ENCODE data around the gene JAG2. TPM values are rescaled to one million over a fixed set of nuclear protein-coding genes. Genes with fewer than 3 reads are reported as not detected.

Gene JAG2
- total and polyA plus RNA-seq, 2 of the 4 experiments (the other 2 are of a cell fraction): 0.18 to 0.58 TPM

GRCh38 chr14:105162669-105162979 is 6.0 kb downstream of the JAG2 start:
- Histone ChIP-seq H2BK5ac (ENCODE audit: low read depth, low read length, poor library complexity, severe bottlenecking) (no peak overlapping the region), H2BK20ac (ENCODE audit: low read depth, low read length) (no peak overlapping the region), H3K9me1 (ENCODE audit: insufficient read depth, low read length) (no peaks in the 10 kb centered on the region), H3K23ac (ENCODE audit: low read depth, low read length) (no peak overlapping the region), H3K27me3 (ENCODE audit: control insufficient read depth, insufficient read depth, low read length) (peaks cover 17% of the 10 kb centered on the region), H2AFZ (replicated peaks; ENCODE audit: low read length, poor library complexity) (peak overlapping the region; percentile 61), H3K4ac (ENCODE audit: low read depth, low read length) (no peak overlapping the region), H4K20me1 (ENCODE audit: insufficient read depth, low read length) (no peaks in the 10 kb centered on the region), H2BK120ac (ENCODE audit: low read depth, low read length) (no peak overlapping the region), H2AK5ac (ENCODE audit: low read depth, low read length) (no peak overlapping the region), H3K27ac (ENCODE audit: insufficient read depth, low read length) (no peak overlapping the region), H4K91ac (ENCODE audit: insufficient read depth, low read depth, low read length) (no peak overlapping the region), H3K4me2 (ENCODE audit: low read depth, low read length) (no peak overlapping the region), H2BK15ac (ENCODE audit: low read depth, low read length) (no peak overlapping the region), H3K14ac (replicated peaks; ENCODE audit: low read depth, low read length) (no peak overlapping the region), H3K4me1 (ENCODE audit: control insufficient read depth, insufficient read depth, low read length) (peaks cover under 1% of the 10 kb centered on the region; the same call in 1 of the 2 replicates), H4K8ac (ENCODE audit: low read depth in 2 of 2, low read length in 2 of 2) (no peak overlapping the region), H4K5ac (ENCODE audit: low read depth, low read length) (no peak overlapping the region), H3K4me3 (ENCODE audit: insufficient read depth, low read depth, low read length) (no peak overlapping the region), H3K9ac (ENCODE audit: low read depth, low read length) (no peak overlapping the region), H3K79me1 (ENCODE audit: low read depth in 1 of 2, low read length in 2 of 2) (no peaks in the 10 kb centered on the region), H3K18ac (ENCODE audit: low read depth, low read length) (no peak overlapping the region), H3K36me3 (ENCODE audit: control insufficient read depth, insufficient read depth, low read length) (no peaks in the 10 kb centered on the region), H2AK9ac (replicated peaks; ENCODE audit: low read depth, low read length, poor library complexity) (no peak overlapping the region), H3K56ac (ENCODE audit: extremely low read depth, insufficient read depth, low read length) (no peak overlapping the region), H3K9me3 (ENCODE audit: control insufficient read depth, insufficient read depth, low read length) (no peaks in the 10 kb centered on the region)
- CTCF ChIA-PET: no interaction called here
- DNase-seq (no peak), ATAC-seq (ENCODE audit: low read depth) (no peak)
- TF ChIP-seq RFX5 (IDR thresholded peaks at IDR 0.05; ENCODE audit: low read depth, low read length) (no peak), RAD21 (IDR thresholded peaks at IDR 0.05; ENCODE audit: low read length) (no peak), MXI1 (IDR thresholded peaks at IDR 0.05; ENCODE audit: borderline replicate concordance, low read depth, low read length) (no peak), POLR2A (IDR thresholded peaks at IDR 0.05; ENCODE audit: low read depth, low read length) (no peak), NFE2L2 (IDR thresholded peaks at IDR 0.05; ENCODE audit: low read depth, low read length) (no peak), MAFK (IDR thresholded peaks at IDR 0.05; ENCODE audit: low read depth, low read length) (no peak), FOS (IDR thresholded peaks at IDR 0.05; ENCODE audit: low read depth, low read length) (no peak), CHD1 (IDR thresholded peaks at IDR 0.05; ENCODE audit: low read depth, low read length) (no peak), MAZ (IDR thresholded peaks at IDR 0.05; ENCODE audit: borderline replicate concordance, low read depth, low read length) (no peak)
- TF ChIP-seq, protein P1, sequence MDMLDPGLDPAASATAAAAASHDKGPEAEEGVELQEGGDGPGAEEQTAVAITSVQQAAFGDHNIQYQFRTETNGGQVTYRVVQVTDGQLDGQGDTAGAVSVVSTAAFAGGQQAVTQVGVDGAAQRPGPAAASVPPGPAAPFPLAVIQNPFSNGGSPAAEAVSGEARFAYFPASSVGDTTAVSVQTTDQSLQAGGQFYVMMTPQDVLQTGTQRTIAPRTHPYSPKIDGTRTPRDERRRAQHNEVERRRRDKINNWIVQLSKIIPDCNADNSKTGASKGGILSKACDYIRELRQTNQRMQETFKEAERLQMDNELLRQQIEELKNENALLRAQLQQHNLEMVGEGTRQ (IDR thresholded peaks at IDR 0.05; ENCODE audit: low read depth, low read length): no peak
- TF ChIP-seq, protein P2, sequence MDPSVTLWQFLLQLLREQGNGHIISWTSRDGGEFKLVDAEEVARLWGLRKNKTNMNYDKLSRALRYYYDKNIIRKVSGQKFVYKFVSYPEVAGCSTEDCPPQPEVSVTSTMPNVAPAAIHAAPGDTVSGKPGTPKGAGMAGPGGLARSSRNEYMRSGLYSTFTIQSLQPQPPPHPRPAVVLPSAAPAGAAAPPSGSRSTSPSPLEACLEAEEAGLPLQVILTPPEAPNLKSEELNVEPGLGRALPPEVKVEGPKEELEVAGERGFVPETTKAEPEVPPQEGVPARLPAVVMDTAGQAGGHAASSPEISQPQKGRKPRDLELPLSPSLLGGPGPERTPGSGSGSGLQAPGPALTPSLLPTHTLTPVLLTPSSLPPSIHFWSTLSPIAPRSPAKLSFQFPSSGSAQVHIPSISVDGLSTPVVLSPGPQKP (IDR thresholded peaks at IDR 0.05; ENCODE audit: borderline replicate concordance, low read depth, low read length): no peak
- TF ChIP-seq, protein P3, sequence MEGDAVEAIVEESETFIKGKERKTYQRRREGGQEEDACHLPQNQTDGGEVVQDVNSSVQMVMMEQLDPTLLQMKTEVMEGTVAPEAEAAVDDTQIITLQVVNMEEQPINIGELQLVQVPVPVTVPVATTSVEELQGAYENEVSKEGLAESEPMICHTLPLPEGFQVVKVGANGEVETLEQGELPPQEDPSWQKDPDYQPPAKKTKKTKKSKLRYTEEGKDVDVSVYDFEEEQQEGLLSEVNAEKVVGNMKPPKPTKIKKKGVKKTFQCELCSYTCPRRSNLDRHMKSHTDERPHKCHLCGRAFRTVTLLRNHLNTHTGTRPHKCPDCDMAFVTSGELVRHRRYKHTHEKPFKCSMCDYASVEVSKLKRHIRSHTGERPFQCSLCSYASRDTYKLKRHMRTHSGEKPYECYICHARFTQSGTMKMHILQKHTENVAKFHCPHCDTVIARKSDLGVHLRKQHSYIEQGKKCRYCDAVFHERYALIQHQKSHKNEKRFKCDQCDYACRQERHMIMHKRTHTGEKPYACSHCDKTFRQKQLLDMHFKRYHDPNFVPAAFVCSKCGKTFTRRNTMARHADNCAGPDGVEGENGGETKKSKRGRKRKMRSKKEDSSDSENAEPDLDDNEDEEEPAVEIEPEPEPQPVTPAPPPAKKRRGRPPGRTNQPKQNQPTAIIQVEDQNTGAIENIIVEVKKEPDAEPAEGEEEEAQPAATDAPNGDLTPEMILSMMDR (conservative IDR thresholded peaks at IDR 0.05; ENCODE audit: low read depth, low read length): no peak
- POLR2A ChIA-PET (ENCODE audit: unreplicated experiment): no interaction called here
- BruUV-seq (replicated peaks): no TSS peak
- WGBS, 2 experiments (ENCODE audit: extremely low coverage in 2 of 2, insufficient read length in 1 of 2): no CpG with 5 or more reads among the region's 2 CpGs
- in situ Hi-C loops (cut with MboI; ENCODE audit: low sequenced_read_pairs) (no loop called here), intact Hi-C loops (cut with micrococcal nuclease) (no loop called here), dilution Hi-C loops (cut with HindIII; ENCODE audit: low sequenced_read_pairs, unreplicated experiment) (no loop called here)

Data from IMR-90 (cell line).